Left renal pelvis (tissue), 4 donors: Measurements from ENCODE around the gene OLAH. TPM values are rescaled to one million over a fixed set of nuclear protein-coding genes. Genes with fewer than 3 reads are reported as not detected.
"Not testable (repeated sequence)": the region's sequence is repeated elsewhere in the genome, so short reads cannot be mapped to it uniquely, and the experiment has no call there.

Source experiments
- DNase-seq, 4 donors: peaks; one replicate each; pipeline ENCODE4 v3.0.0-alpha.2; 2013; ENCODE audit warnings: low read depth in 4 of 4, low spot score in 3 of 4
- polyA plus RNA-seq, 4 donors: library from polyadenylated mRNA; unstranded; fragments of 120-200 nt; gene quantifications; one replicate each; pipeline ENCODE4 v1.2.1, GENCODE V29; 2013; ENCODE audit not compliant: insufficient read length in 4 of 4

OLAH gene
- under 1 TPM; 0.34 to 0.94 (median 0.58) TPM for polyA plus RNA-seq

DNA sequence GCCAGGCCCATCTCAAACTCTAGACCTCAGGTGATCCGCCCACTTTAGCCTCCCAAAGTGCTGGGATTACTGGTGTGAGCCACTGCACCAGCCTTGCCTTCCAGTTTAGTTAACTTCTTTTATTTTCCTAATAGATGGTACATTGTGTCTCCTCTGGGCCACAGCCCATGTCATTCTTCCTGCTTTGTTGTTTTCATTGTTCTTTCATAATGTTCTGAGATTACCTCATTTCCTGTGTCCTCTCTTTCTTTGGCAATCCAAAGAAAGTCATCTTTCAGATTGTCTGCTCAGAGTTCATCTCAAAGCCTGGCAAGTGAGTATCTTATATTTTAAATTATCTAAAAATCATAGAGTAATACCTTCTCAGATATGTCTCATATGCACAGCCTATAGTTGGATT is at the start of gene OLAH:
Gene OLAH, plus strand, starts transcription at position 270 of the 400 bp plus-strand sequence. CDS start 3,346 bp downstream, outside the sequence.
- no peak for DNase-seq

DNA sequence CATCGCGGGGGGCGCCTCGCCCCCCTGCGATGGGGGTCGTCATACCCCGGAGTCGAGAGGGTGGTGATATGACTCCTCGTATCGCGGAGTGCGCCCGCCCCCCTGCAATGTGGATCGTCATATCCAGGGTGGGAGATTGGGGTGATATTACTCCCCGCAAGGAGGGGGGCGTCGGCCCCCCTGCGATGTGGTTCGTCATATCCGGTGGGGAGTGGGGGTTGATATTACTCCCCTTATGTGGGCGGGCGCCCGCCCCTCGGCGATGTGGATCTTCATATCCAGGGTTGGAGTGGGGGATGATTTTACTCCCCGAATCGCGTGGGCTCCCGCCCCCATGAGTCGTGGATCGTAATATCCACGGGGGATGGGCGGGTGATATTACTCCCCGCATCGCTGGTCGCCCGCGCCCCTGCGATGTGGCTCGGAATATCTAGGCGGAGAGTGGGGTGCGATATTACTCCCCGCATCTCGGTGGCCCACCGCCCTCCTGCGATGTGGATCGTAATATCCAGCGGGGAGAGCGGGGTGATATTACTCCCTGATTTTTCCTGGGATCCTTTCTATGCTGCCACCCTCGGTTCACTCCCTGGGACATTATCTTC is 47.7 kb upstream of the OLAH start:
- no peak for DNase-seq

DNA sequence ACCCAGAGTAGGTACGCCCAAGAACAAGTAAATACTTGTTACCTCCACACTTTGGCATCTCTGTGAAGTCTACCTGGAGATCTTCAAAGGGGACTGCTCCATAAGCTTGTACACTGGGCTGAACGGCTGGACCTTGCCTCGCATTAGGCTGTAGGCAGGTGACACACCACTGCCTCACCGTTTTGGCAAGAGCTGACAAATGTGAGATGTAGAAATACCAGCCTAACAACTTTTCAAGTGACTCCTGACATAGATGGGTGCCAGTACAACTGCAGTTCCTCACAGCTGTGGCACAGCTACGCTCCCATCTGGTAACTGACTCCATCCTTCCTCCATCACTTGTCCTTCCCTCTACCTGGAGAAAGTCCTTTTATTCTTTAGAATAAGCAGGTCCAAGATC is 30.2 kb upstream of the OLAH start:
- not testable (repeated sequence) for DNase-seq

- DNase-seq: no peak
Measured at GRCh38 chr10:15015451-15015850, 28.3 kb upstream of the OLAH start.

DNA sequence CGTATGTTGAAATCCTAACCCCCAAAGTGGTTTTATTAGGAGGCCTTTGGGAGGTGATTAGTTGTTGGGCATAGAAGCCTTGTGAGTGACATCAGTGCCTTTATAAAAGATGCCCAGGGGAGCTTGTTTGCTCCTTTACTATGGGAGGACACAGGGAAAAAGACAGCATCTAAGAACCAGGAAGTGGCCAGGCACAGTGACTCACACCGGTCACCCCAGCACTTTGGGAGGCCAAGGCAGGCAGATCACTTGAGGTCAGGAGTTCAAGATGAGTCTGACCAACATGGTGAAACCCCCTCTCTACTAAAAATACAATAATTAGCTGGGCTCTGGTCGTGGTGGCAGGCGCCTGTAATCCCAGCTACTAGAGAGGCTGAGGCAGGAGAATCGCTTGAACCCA is 22.8 kb upstream of the OLAH start:
- DNase-seq: not testable (repeated sequence)

GRCh38 chr10:15023079-15023478 is 20.7 kb upstream of the OLAH start:
- not testable (repeated sequence) for DNase-seq

- not testable (repeated sequence) for DNase-seq
Measured at GRCh38 chr10:15024017-15025004, 19.4 kb upstream of the OLAH start.

DNA sequence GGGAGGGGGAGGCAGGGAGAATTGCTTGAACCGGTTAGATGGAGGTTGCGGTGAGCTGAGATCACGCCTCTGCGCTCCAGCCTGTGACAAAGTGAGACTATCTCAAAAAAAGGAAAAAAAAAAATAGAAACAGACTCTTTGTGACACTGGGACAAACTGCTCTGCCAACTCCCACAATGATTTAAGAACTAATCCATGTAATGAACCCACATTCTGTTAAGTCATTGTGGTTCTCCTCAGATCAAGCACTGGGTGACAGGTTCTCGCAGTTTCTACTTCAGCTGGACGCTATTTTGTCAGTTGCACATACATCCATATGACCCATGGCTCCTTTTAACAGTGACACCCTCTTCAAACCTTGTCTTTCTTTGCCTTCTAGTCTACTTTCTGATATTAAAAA is 18.7 kb upstream of the OLAH start:
- not testable (repeated sequence) for DNase-seq

- DNase-seq: no peak
Measured at GRCh38 chr10:15027741-15028140, 16.0 kb upstream of the OLAH start.

- DNase-seq: no peak
Measured at GRCh38 chr10:15035385-15036301, 8.1 kb upstream of the OLAH start.

DNA sequence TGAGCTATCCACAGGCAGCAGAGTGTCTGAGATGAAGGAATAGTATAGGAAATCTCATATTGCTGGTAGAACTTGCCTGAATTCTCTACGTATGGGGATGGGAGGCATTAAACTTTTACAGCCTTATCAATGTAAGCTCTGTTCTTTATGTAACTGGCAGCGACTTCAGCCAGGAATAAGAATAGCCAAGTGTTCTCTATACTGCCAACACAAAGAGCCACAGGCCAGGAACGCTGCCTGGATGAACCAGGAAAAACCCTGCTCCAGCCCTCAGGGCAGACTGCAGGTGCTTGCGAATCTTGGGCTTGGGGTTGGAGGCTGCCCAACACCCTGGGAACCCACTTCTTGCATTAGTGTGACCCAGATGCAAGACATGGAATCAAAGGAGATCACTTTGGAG is 6.1 kb upstream of the OLAH start:
- no peak for DNase-seq

- no peak for DNase-seq
Measured at GRCh38 chr10:15038416-15038815, 5.3 kb upstream of the OLAH start.

DNA sequence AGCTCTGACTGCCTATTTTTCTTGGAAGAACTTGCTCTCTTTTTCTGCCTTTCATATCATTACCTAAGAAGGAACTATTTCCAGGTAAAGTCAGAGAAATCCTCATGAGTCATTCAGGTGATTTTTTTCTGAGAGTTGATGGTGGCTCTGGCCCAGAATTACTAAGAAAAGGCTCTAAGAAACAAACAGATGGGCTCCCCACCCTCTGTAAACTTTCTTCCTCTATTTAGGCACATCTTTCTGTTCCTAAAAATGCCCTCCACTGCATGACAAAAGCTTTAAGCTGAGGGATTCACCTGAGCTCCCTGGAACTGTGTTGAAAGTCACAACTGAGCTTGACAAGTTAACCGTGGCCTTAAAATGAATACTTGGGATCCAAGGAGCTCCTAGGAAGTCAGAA is 1.6 kb downstream of the OLAH start:
- no peak for DNase-seq

DNA sequence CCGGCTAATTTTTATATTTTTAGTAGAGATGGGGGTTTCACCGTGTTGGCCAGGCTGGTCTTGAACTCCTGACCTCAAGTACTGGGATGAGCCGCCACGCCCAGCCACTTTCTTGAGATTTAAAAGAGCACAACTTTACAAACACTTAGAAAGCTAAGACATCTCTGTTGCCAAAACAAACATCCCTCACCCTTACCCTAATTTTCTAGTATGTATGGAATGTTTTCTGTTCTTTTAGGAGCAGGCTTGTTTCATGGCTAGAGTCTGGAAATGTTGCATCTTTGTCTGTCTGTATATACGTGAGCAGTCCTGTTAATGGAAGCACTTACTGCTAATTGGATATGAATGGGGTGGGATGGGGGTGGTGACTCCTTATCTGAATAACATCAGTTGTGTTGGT is 2.9 kb downstream of the OLAH start:
- DNase-seq: peak in 2 of 4 donors; percentile 12 to 14

DNA sequence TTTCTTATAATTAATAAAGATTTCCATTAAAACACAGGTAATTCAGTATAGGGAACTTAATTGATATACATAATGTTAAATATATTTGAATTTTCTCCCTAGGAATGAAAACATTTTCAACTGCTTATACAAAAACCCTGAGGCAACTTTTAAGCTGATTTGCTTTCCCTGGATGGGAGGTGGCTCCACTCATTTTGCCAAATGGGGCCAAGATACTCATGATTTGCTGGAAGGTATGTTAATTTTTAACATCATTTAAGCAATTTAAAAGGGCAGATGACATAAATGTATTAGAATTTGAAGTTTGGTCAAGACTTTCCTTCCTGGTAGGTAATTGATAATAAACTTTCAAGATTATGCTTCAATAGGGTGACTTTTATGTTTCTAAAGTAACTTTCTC is 5.8 kb downstream of the OLAH start:
- no peak for DNase-seq

DNA sequence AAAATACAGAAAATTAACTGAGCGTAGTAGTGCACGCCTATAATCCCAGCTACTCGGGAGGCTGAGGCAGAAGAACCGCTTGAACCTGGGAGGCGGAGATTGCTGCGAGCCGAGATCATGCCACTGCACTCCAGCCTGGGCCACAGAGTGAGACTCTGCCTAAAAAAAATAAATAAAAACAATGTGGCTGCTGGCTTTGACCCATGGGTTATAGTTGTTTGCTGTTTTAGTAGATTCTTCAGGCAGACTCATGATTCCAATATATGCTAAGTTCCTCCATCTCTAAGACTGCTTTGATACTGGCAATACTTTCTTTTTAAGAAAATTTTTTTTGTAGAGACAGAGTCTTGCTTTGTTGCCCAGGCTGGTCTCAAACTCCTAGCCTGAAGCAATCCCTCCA is 8.4 kb downstream of the OLAH start:
- no peak for DNase-seq

GRCh38 chr10:15053061-15053460 is 9.3 kb downstream of the OLAH start:
- DNase-seq: no peak

- no peak for DNase-seq
Measured at GRCh38 chr10:15058689-15059088, 14.9 kb downstream of the OLAH start.

DNA sequence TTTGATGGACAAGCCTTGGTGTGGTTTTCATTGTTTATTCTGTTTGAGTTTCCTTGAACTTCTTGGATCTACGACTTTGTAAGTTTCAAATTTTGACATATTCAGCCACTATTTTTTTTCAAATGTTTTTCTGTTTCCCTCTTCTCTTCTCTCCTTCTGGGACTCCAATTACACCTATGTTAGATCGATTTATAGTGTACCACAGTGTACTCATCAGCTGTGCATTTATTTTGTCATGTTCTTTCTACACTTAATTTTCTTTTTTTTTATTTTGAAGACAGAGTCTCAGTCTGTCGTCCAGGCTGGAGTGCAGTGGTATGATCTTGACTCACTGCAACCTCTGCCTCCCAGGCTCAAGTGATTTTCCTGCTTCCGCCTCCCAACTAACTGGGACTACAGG is 16.2 kb downstream of the OLAH start:
- no peak for DNase-seq

DNA sequence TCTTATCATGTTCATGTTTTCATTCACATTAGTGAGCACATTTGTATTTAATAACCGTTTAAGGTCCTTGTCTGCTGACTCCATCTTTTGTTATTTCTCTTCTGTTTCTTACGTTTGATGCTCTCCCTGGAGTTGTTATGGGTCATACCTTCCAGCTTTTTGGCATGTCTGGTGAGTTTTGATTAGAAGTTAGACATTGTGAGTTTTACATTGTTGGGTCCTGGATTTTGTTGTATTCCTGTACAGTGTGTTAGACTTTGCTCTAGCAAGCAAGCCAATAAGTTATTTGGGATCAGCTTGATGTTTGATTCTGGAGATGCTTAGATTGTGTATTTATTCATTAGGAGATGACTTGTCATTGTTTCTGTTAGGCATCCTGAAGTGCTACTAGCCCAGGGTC is 16.9 kb downstream of the OLAH start:
- no peak for DNase-seq

DNA sequence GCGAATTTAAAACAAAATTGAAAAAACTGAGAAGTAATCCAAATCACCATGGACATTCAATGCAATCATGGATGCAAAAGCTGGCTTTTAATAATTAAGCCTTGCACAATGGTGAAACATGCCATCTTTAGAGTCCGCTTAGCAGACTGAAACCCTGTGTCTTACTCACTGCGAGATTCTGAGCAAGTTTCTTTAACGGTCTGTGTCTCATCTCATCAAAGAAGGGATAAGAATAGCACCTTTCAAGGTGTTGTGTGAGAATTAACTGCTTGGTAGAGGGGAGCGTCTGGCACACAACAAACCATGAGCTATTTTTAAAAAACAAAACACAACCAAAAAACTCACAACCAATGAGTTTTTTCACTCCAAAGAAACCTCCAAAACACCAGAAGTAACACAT is 23.4 kb downstream of the OLAH start:
- DNase-seq: no peak
